Lung (tissue), 12 donors: ENCODE data around the gene G6PC1. TPM values are rescaled to one million over a fixed set of nuclear protein-coding genes. Genes with fewer than 3 reads are reported as not detected.
A peak's percentile ranks its signal among the peaks of the same experiment; 100 is the strongest.

Experiments
- ATAC-seq: fragments of 200-7000 bp; cut with Tn5 transposase; one replicate; pipeline ENCODE4 v1.9.1; 2020; ENCODE audit warnings: moderate number of reproducible peaks; ENCODE audit not compliant: insufficient read depth, low FRiP score
- DNase-seq, 3 donors: peaks; one replicate each; pipeline ENCODE4 v3.0.0-alpha.2; 2013 to 2017
- H3K27ac ChIP-seq, 2 donors: one replicate each; pipeline ENCODE4 v1.5.1; 2013; ENCODE audit warnings: mild to moderate bottlenecking in 2 of 2, moderate library complexity in 2 of 2, control low read depth in 1 of 2, inconsistent platforms in 1 of 2, low read depth in 1 of 2, low read length in 1 of 2
- H3K27me3 ChIP-seq, 3 donors: one replicate each; pipeline ENCODE4 v1.5.1; 2013; ENCODE audit warnings: low read length in 2 of 3; ENCODE audit not compliant: control insufficient read depth in 3 of 3, insufficient read depth in 3 of 3
- H3K36me3 ChIP-seq, 4 donors: one replicate each; pipeline ENCODE4 v1.5.1; 2013; ENCODE audit warnings: low read length in 4 of 4, mild to moderate bottlenecking in 1 of 4, moderate library complexity in 1 of 4; ENCODE audit not compliant: control insufficient read depth in 4 of 4, insufficient read depth in 4 of 4
- H3K4me1 ChIP-seq, 5 donors: one replicate each; pipeline ENCODE4 v1.5.1; 2013; ENCODE audit warnings: low read length in 5 of 5, mild to moderate bottlenecking in 2 of 5, moderate library complexity in 1 of 5; ENCODE audit not compliant: control insufficient read depth in 5 of 5, insufficient read depth in 5 of 5
- H3K4me3 ChIP-seq: one replicate; pipeline ENCODE4 v1.5.1; 2013; ENCODE audit warnings: mild to moderate bottlenecking, control low read depth, moderate library complexity
- H3K9ac ChIP-seq, 2 donors: one replicate each; pipeline ENCODE4 v1.5.1; 2013; ENCODE audit warnings: low read length in 2 of 2, control low read depth in 1 of 2; ENCODE audit not compliant: insufficient read depth in 1 of 2
- H3K9me3 ChIP-seq, 4 donors: one replicate each; pipeline ENCODE4 v1.5.1; 2013; ENCODE audit warnings: low read length in 3 of 4, mild to moderate bottlenecking in 1 of 4, moderate library complexity in 1 of 4; ENCODE audit not compliant: control insufficient read depth in 4 of 4, insufficient read depth in 3 of 4
- CTCF ChIP-seq: IDR thresholded peaks from 2 replicates; pipeline ENCODE4 v1.5.1; 2012; ENCODE audit warnings: mild to moderate bottlenecking; ENCODE audit errors: control extremely low read depth, extremely low read depth
- WGBS, 2 donors: extraction: QIAGEN DNeasy Blood & Tissue Kit; methylation state at CpG; one replicate each; pipeline ENCODE4 v1.1.7; 2013; 5-methylcytosine and 5-hydroxymethylcytosine counted together
- polyA plus RNA-seq, 2 donors: library from polyadenylated mRNA; stranded (reverse); fragments of 200-250 nt; gene quantifications; one replicate each; pipeline ENCODE4 v1.2.1, GENCODE V29; 2013
- total RNA-seq, 2 donors: library from RNA; depleted of rRNA in 1 of 2; stranded (reverse); fragments of >200 nt in 1 of 2; gene quantifications; one replicate each; pipeline ENCODE4 v1.2.1, GENCODE V29; 2014 to 2021
- donor health status: control.
- donor health status: control.
- donor health status: Bipolar disorder and iron deficiency.
- donor health status: healthy.
- donor health status: DM: yes; HTN: yes; CAD: no.

G6PC1 gene
- total and polyA plus RNA-seq, 4 donors, result 0.09 TPM; not detected in 3

- H3K4me1 ChIP-seq, result peaks cover 0 to 8% (median 6%) of the 10 kb centered on the region in 5 donors
- DNase-seq (no peak), ATAC-seq (no peak)
- H3K9ac ChIP-seq, result no peak overlapping the region
- no peak overlapping the region for H3K27ac ChIP-seq
- 97 to 100% methylated on average over 1 of the region's 1 CpG for WGBS, 2 donors
- no peaks in the 10 kb centered on the region for H3K9me3 ChIP-seq
- no peaks in the 10 kb centered on the region for H3K36me3 ChIP-seq
- TF ChIP-seq CTCF, result no peak
- no peaks in the 10 kb centered on the region for H3K27me3 ChIP-seq
- no peak overlapping the region for H3K4me3 ChIP-seq
Observed at GRCh38 chr17:42929497-42929844, 28.9 kb downstream of the G6PC1 start.

- no peaks in the 10 kb centered on the region for H3K9me3 ChIP-seq
- no peaks in the 10 kb centered on the region for H3K4me1 ChIP-seq
- TF ChIP-seq CTCF, result peak; percentile 57
- no peaks in the 10 kb centered on the region for H3K36me3 ChIP-seq
- H3K27me3 ChIP-seq, result no peaks in the 10 kb centered on the region
- no peak overlapping the region for H3K9ac ChIP-seq
- no peak overlapping the region for H3K27ac ChIP-seq
- ATAC-seq (no peak), DNase-seq (peak; percentile 72 to 81 (median 80))
- no peak overlapping the region for H3K4me3 ChIP-seq
- WGBS, 2 donors, result 45 to 52% methylated on average over 9 of the region's 9 CpGs
Observed at GRCh38 chr17:42937712-42938596, 37.4 kb downstream of the G6PC1 start.

- no peak overlapping the region for H3K9ac ChIP-seq
- ATAC-seq, result no peak
- no peak overlapping the region for H3K27ac ChIP-seq
- peak; percentile 18 to 55 (median 35) for DNase-seq
- peaks cover 0 to 1% (median 0%) of the 10 kb centered on the region in 5 donors for H3K4me1 ChIP-seq
- H3K27me3 ChIP-seq, result no peaks in the 10 kb centered on the region
- H3K4me3 ChIP-seq, result no peak overlapping the region
- peaks cover 0 to 9% (median 2%) of the 10 kb centered on the region in 4 donors for H3K36me3 ChIP-seq
- H3K9me3 ChIP-seq, result no peaks in the 10 kb centered on the region
- 40 to 48% methylated on average over 3 of the region's 3 CpGs for WGBS, 2 donors
- no peak for TF ChIP-seq CTCF
Observed at GRCh38 chr17:42944211-42944610, 43.6 kb downstream of the G6PC1 start.
